Activated CD4-positive, alpha-beta T cell treated with anti-CD3 and anti-CD28 coated beads, Interleukin-2, amount 10 ng/mL, durations not matched to agents 7 days and 5 days (primary cell): ENCODE measurements around the gene B4GALNT4. TPM values are rescaled to one million over a fixed set of nuclear protein-coding genes. Genes with fewer than 3 reads are reported as not detected.

ENCODE experiments used
- CTCF ChIA-PET: fragments of 350-600 bp; sonication (Branson Sonifier 250); formaldehyde crosslinking; loops from one replicate; lab custom pipeline; 2021; ENCODE audit warnings: antibody characterized with exemption; lab: Charles Lee
- POLR2A ChIA-PET: fragments of 350-600 bp; sonication (Branson Sonifier 250); formaldehyde crosslinking; loops from one replicate; lab custom pipeline; 2021; ENCODE audit warnings: antibody characterized with exemption; lab: Charles Lee
- DNase-seq: peaks from one replicate; pipeline ENCODE4 v3.0.0-alpha.2; 2020
- H3K27ac Mint-ChIP-seq: one replicate; pipeline ENCODE4 v1.8.0; 2021; ENCODE audit warnings: mild to moderate bottlenecking, moderate library complexity, mixed read lengths
- H3K27me3 Mint-ChIP-seq: one replicate; pipeline ENCODE4 v1.8.0; 2021; ENCODE audit warnings: mixed read lengths
- H3K36me3 Mint-ChIP-seq: one replicate; pipeline ENCODE4 v1.8.0; 2021; ENCODE audit warnings: low read depth, mixed read lengths
- H3K4me1 Mint-ChIP-seq: one replicate; pipeline ENCODE4 v1.8.0; 2021; ENCODE audit warnings: mixed read lengths
- H3K4me3 Mint-ChIP-seq: one replicate; pipeline ENCODE4 v1.8.0; 2021; ENCODE audit warnings: mild to moderate bottlenecking, moderate library complexity, mixed read lengths
- H3K9me3 Mint-ChIP-seq: one replicate; pipeline ENCODE4 v1.8.0; 2021; ENCODE audit warnings: mixed read lengths
- total RNA-seq, 2 experiments: library from RNA; stranded (reverse); gene quantifications; one replicate each; pipeline ENCODE4 v1.2.3, GENCODE V29; 2021

Gene B4GALNT4
- total RNA-seq, 2 experiments from 2014 or later: 1.5 to 1.6 TPM

DNA sequence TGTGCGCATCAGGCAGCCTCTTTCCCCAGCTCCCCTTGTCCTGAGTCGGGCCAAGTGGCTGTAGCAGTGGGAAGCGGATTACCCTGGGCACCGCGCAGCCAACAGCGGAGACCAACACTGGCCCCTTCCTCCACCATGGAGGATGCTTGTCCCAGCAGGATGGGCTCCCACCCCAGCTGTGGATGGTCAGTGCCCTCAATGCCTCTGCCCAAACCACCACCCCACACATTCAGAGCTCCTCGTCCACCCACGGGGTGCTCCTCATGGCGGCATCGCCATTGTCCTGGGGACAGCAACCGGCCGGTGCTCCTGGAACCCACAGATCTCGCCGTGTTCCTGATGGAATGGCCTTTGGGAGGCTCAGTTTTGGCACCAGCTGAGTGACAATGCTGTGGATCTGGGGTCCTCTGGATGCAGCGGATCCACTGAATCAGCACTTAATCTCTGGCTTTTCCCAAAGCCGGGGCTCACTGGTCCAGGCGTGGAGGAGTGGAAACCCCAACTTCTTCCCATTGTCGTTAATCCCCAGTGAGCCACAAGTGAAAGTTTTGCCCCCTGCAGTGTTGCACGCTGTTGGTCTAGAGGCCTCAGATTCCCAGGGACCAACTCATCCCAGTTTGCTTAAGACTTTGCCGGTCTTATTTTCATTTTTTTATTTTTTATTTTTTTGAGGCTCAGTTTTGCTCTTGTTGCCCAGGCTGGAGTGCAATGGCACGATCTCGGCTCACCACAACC, 4.1 kb upstream of the B4GALNT4 start:
- peaks cover 9% of the 10 kb centered on the region for H3K4me1 Mint-ChIP-seq
- H3K27me3 Mint-ChIP-seq: peaks cover 31% of the 10 kb centered on the region
- no peak overlapping the region for H3K4me3 Mint-ChIP-seq
- H3K36me3 Mint-ChIP-seq: no peaks in the 10 kb centered on the region
- H3K27ac Mint-ChIP-seq: no peak overlapping the region
- peaks cover 5% of the 10 kb centered on the region for H3K9me3 Mint-ChIP-seq
- CTCF ChIA-PET: interaction anchor here (1.0 to 2.6 kb wide), 4 partner anchors 50 to 146 kb away, joined by 3 to 12 read pairs (median 4); no protein-coding TSS in a partner anchor
- DNase-seq: no peak
- POLR2A ChIA-PET: no interaction called here

DNA sequence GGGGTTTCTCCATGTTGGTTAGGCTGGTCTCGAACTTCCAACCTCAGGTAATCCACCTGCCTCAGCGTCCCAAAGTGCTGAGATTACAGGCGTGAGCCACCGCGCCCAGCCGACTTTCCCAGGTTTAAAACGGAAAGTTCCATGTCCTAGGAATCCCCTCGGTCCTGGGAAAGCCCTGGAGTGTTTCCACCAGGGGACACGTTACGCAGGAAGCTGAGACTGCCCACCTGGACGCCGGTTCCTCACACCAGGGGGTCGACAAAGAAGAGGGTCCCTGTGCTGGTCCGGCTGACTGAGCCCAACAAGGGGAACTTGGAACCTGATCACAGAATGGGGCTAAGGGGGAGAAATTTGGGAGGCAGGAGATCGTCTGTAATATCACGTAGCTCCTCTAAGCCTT, 3.5 kb upstream of the B4GALNT4 start:
- Mint-ChIP-seq H3K4me3 (no peak overlapping the region), H3K27ac (no peak overlapping the region), H3K9me3 (peaks cover 5% of the 10 kb centered on the region), H3K4me1 (peaks cover 12% of the 10 kb centered on the region), H3K27me3 (peaks cover 37% of the 10 kb centered on the region), H3K36me3 (no peaks in the 10 kb centered on the region)
- CTCF ChIA-PET: interaction anchor here (1.0 to 2.6 kb wide), 2 partner anchors 17 to 115 kb away, joined by 3 to 12 read pairs; no protein-coding TSS in a partner anchor
- DNase-seq: no peak
- POLR2A ChIA-PET: no interaction called here

DNA sequence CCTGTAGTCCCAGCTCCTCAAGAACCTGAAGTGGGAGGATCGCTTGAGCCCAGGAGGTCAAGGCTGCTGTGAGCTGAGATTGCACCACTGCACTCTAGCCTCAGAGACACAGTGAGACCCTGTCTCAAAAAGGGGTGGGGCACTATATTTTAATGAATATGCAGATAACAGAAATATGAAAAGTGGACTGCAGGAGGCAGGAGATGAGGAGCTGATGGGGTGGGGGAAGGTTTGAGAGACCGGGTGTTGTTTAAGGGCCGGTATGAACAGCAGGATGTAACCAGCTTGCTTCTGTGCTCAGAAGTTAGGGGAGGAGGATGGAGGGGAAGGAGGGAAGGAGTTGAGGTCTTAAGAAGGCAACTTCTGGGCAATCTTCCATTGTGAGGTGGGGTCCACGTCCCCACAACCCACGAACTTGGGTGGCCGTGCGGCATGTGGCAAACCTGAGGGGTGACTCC, 1.3 kb upstream of the B4GALNT4 start:
- H3K27ac Mint-ChIP-seq: no peak overlapping the region
- DNase-seq: no peak
- ChIA-PET CTCF (interaction anchor here (1.4 kb wide), 2 partner anchors 29 to 151 kb away, joined by 4 to 5 read pairs; no protein-coding TSS in a partner anchor), POLR2A (no interaction called here)
- H3K9me3 Mint-ChIP-seq: no peaks in the 10 kb centered on the region
- H3K36me3 Mint-ChIP-seq: no peaks in the 10 kb centered on the region
- H3K27me3 Mint-ChIP-seq: peaks cover 42% of the 10 kb centered on the region
- H3K4me1 Mint-ChIP-seq: peaks cover 12% of the 10 kb centered on the region
- H3K4me3 Mint-ChIP-seq: peak overlapping the region; percentile 58

DNA sequence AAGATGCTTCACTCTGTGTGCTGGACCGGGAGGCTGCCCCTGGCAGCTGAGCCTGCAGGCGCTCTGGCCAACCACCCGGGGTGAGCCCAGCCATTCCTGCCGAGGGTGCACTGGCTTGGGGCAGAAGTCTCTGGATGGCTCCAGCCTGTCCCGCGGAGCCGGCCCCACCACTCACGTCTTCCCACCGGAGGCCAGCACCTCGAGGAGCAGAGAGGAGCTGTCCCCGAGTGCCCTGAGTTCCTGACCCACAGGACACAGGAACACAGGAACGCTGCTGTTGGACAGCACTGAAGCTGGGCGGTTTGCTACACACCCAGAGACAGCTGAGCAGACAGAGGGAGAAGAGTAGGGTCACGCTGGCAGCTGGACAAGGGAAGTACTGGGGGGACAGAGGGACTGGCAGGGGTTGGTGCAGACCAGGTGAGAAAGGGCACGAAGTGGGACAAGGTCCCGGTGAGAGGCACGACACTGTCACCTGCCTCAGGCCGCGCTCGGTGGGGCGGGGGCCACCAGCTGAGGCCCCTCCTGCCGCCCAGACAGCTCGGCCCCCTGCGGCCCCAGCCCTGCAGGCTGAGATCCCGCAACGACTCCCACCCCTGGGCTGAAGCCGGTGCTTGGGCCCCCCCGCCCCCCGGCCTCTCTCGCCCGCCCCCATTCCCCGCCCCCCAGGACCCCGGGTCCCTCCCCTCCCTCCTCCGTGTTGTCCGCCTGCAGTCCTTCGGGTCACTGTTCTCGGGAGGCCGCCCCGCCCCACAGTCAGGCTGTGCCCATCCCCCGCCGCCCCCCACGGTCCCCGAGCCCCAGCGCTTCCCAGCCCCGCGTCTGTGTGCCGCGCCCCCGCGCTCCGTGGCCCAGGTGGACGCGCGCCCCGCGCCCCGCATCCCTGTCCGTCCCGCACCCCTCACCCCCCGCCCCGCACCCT, 624 bp upstream of the B4GALNT4 start:
- Mint-ChIP-seq H3K4me3 (peak overlapping the region; percentile 58), H3K27me3 (peaks cover 42% of the 10 kb centered on the region), H3K27ac (no peak overlapping the region), H3K9me3 (no peaks in the 10 kb centered on the region), H3K36me3 (no peaks in the 10 kb centered on the region), H3K4me1 (peaks cover 12% of the 10 kb centered on the region)
- DNase-seq: no peak
- POLR2A ChIA-PET: interaction anchor here (0.6 kb wide), 1 partner anchor 162 kb away, joined by 3 read pairs; the partner anchor contains the start of gene BET1L
- CTCF ChIA-PET: interaction anchor here (0.6 to 1.4 kb wide), 3 partner anchors 28 to 300 kb away, joined by 3 to 5 read pairs (median 4); no protein-coding TSS in a partner anchor

DNA sequence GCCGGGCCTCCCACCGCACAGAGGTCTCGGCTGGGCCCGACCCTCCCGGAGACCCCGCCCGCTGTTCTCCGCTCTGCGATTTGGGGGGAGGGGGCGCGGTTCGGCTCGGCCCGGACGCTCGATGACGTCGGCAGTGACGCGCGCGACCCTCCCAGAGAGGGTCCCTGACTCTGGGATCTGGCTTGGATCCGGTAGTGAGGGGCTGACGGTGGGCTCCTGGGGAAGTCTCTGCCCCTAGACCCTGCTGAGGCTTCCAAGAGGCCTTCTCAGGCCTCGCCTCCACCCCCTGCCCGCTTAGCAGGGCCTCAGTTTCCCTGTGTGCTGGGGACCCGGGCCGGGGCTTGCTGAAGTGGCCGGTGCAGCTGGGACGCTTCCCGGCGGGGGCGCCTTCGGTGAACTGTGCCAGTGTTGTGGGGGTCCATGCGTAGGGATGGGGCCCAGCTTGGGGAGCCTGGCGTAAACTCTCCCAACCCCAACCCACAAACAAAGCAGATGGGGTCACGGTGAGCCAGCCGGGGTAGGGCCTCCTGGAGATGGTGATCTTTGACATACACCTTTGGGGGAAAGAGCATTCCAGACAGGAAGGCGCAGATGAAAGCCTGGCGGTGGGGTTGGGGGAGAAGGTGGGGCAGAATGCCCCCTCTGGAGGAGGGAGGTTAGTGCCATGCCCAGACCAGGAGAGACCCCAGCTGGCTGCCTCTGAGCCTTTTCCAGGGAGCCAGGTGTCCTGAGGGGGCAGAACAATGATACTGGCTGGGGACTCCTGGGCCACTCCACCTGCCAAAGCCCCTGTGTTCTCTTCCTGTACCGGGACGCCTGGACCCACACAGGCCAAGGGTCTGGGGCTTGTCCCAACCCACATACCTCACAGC, 1.0 kb downstream of the B4GALNT4 start:
- Mint-ChIP-seq H3K27me3 (peaks cover 42% of the 10 kb centered on the region), H3K9me3 (no peaks in the 10 kb centered on the region), H3K27ac (peak overlapping the region; percentile 36), H3K4me3 (peak overlapping the region; percentile 45), H3K36me3 (peaks cover 5% of the 10 kb centered on the region), H3K4me1 (peaks cover 12% of the 10 kb centered on the region)
- ChIA-PET CTCF (interaction anchor here (0.9 kb wide), 1 partner anchor 27 kb away, joined by 3 read pairs; no protein-coding TSS in a partner anchor), POLR2A (no interaction called here)
- DNase-seq: no peak

DNA sequence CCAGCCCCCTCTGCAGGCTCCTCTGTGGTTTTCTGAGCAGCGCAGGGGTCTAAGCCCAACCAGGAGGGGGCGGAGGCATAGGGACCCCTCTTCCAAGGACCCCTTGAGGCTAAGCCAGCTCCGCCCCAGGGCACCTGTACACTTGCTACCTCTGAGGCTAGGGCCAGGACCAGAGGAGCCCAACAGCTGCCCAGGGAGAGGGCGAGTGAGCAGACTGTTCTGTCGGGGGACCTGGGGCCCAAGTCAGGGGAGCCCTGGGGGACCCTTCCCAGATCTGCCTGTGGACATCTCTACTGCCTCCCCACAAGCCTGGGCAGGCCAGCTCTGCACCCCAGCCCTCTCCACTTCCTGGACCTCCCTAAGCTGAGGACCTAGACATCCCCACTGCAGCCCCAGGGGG, 1.8 kb downstream of the B4GALNT4 start:
- peaks cover 12% of the 10 kb centered on the region for H3K4me1 Mint-ChIP-seq
- H3K27ac Mint-ChIP-seq: peak overlapping the region; percentile 36
- POLR2A ChIA-PET: no interaction called here
- peaks cover 39% of the 10 kb centered on the region for H3K27me3 Mint-ChIP-seq
- peaks cover 5% of the 10 kb centered on the region for H3K36me3 Mint-ChIP-seq
- CTCF ChIA-PET: interaction anchor here (1.0 kb wide), 1 partner anchor 26 kb away, joined by 3 read pairs; no protein-coding TSS in a partner anchor
- DNase-seq: no peak
- H3K4me3 Mint-ChIP-seq: peak overlapping the region; percentile 25
- no peaks in the 10 kb centered on the region for H3K9me3 Mint-ChIP-seq

DNA sequence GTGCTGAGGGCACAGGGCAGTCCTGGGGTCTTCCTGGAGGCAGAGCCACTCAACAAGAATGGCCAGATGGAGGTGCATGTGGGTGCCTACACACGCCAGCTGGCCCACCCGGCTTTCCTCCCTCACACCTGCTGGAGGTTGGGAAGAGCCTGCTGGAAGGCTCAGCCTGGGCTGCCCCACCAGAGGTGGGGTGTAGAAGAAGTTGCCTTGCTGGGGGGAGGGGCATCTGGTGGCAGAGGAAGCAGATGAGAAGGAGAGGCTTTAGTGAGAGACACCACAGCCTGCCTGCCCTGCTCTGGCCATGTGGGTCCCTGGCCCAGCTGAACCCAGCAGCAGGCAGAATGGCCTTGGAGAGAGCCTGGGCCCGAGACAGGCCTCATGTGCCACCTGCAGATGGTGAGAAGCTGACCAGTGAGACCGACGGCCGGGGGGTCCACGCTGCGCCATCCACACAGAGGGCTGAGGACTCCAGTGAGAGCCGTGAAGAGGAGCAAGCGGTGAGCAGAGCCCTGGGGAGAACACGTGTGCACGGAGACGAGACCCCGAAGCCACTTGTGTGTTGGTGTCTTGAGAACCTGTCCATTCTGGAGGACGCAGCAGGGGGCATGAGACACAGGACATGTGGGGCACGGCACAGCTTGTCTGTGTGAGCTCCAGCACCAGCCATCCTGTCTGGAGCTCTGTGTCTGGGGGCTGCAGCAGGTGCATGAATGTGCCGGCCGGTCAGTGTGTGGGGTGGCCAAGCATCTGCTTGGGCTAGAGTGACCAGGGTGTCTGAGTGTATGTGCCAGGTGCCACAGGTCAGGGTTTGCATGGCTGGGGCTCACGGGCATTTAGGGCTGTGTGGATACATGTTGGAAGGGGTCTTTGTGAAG, 2.7 kb downstream of the B4GALNT4 start:
- Mint-ChIP-seq H3K9me3 (no peaks in the 10 kb centered on the region), H3K27me3 (peaks cover 32% of the 10 kb centered on the region), H3K36me3 (peaks cover 5% of the 10 kb centered on the region), H3K4me1 (peaks cover 12% of the 10 kb centered on the region), H3K27ac (no peak overlapping the region), H3K4me3 (no peak overlapping the region)
- ChIA-PET POLR2A (no interaction called here), CTCF (interaction anchor here (0.6 to 1.1 kb wide), 3 partner anchors 25 to 147 kb away, joined by 3 to 4 read pairs (median 4); no protein-coding TSS in a partner anchor)
- no peak for DNase-seq

DNA sequence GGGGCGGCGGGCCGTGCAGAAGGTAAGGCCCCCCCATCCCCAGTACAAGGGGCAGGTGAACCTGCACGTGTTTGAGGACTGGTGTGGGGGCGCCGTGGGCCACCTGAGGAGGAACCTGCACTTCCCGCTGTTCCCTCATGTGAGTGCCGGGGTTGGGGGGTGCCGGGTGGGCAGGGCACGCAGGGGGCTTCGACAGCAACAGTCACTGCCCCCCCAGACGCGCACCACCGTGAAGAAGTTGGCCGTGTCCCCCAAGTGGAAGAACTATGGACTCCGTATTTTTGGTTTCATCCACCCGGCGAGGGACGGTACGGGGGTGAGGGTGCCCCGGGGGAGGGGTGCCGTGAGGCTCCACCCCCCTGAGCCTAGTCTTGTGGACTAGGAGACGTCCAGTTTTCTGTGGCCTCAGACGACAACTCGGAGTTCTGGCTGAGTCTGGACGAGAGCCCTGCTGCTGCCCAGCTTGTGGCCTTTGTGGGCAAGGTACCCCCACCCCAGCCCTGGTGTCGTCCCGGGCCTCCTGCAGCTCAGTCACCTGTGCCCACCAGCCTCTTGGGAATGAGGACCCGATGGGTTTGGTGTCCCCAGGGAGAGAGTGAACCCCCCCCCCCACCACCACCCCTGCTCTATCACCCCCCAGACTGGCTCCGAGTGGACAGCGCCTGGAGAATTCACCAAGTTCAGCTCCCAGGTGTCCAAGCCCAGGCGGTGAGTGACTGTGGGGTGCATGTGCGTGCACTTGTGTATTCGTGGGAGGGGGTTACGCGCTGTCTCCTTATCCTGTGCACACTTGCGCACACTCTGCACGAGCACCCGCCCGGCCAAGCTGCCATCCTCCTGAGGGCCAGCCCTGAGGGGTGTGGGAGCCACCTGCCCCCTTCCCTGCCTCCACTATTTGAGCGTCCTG, 3.8 kb downstream of the B4GALNT4 start:
- H3K4me3 Mint-ChIP-seq: no peak overlapping the region
- DNase-seq: no peak
- H3K27ac Mint-ChIP-seq: no peak overlapping the region
- ChIA-PET CTCF (interaction anchor here (0.6 kb wide), 1 partner anchor 83 kb away, joined by 4 read pairs; no protein-coding TSS in a partner anchor), POLR2A (no interaction called here)
- peaks cover 10% of the 10 kb centered on the region for H3K4me1 Mint-ChIP-seq
- peaks cover 21% of the 10 kb centered on the region for H3K27me3 Mint-ChIP-seq
- H3K9me3 Mint-ChIP-seq: no peaks in the 10 kb centered on the region
- peaks cover 5% of the 10 kb centered on the region for H3K36me3 Mint-ChIP-seq

DNA sequence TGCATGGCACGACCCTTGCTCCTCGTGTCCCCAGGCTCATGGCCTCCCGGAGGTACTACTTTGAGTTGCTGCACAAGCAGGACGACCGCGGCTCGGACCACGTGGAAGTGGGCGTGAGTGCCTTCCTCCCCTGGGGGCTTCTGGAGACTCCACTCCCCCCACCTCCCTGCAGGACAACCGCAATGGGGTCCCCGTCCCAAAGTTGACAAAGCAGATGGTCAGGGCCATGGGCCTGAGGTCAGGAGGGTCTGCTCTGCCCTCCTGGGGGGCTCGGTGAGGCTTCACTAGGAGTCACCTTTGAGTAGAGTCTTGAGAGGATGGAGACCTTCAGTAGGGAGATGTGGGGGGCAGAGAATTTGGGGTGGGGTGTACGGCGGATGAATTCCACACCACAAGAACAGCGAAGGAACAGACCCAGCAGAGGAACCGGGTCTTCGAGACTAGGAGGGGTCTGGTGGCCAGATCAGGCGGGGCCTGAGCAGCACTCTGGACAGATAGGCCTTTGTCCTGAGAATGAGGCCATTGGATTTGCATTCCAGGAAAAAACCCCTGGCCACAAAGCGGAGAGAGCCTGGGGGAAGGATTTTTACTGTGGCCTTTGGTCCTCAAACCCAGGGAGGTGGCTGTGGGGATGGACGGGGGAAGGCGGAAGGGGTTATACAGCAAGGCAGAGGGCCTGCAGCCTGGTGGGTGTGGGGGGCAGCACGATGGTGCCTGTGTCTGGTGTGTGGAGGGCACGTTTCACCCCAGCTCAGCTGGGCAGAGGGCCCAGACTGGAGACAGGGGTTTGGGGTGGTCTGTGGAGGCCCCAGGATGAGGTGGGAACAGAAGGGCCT, 4.6 kb downstream of the B4GALNT4 start:
- no peak for DNase-seq
- H3K9me3 Mint-ChIP-seq: no peaks in the 10 kb centered on the region
- POLR2A ChIA-PET: no interaction called here
- H3K4me1 Mint-ChIP-seq: peaks cover 5% of the 10 kb centered on the region
- H3K27me3 Mint-ChIP-seq: peaks cover 14% of the 10 kb centered on the region
- peaks cover 5% of the 10 kb centered on the region for H3K36me3 Mint-ChIP-seq
- CTCF ChIA-PET: no interaction called here
- peak overlapping the region; percentile 68 for H3K27ac Mint-ChIP-seq
- no peak overlapping the region for H3K4me3 Mint-ChIP-seq
